Measurements from ENCODE around the gene SUGP2. TPM values are rescaled to one million over a fixed set of nuclear protein-coding genes. Genes with fewer than 3 reads are reported as not detected.

Gene SUGP2
- total RNA-seq, 1 donor from 2014 or later = 35.4 TPM

DNA sequence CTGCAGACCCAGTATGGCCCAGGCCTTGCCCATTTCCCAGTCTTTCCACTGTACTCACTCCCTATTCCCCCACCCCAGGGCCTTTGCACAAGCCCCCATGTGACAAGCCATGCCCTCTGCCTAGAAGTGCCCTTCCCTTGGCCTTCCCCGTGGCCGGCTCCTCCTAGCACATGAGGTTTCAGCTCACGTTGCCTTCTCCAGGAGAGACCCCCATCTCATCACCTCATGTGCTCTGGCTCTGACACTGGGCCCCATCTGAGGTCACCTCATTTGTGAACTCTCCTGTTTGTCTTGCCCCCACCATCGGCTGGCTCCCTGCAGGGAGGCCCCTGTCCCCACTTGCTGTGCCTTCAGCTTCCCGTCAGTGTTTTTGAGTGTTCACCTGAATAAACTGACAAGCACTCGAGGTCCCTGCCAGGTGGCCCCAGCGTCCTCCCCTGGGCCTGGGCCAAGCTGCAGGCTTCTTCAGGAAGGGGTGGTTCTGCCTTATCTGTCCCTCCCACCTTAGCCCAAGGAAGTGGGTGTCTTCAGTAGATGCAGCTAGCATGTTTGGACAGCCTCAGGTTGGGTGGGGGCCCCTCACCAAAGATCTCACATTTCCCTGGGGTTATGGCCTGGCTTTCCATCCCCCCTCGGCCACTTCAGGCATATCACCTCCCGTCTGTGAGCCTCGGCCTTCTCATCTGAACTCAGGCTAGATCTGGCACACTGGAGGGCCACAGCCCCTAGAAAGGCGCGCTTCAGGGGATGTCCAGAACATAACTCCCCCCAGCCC, 26.7 kb upstream of the SUGP2 start:
- DNase-seq (ENCODE audit: low spot score) (no peak), ATAC-seq (no peak)

DNA sequence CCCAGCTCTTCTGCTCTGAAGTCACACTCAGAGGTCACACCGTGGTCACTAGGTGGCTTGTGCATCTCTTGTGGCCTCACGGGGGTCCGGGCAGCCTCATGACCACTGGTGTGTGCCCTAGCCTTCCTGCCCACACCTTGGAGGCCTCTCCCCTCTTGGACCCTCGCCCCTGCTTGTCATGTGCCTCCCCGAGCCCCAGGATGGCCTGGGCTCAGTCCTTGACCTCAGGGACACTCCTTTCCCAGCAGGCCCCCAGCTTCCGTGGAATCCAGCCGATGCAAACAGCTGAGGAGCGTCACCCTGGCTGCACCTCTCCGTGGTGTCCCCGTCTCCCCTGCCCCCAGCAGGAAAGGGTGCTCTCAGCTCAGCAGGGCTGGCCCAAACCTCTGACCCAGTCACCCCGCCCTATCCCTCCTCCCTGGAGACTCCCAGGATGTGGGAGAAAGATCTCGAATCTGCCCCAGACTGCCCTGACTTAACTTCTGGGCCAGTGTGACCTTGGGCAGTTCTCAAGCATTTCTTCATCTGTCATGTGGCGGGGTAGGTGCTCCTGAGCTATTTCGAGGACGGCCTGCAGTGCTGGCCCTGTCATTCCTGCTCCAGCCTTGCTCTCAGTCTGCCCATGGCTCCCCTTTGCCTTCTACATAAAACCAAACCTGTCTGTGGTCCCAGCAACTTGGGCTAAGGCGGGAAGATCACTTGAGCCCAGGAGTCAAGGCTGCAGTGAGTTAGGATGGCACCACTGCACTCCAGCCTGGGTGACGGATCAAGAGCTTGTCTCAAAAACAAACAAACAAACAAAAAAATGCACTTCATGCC, 25.9 kb upstream of the SUGP2 start:
- ATAC-seq (no peak), DNase-seq (ENCODE audit: low spot score) (no peak)

DNA sequence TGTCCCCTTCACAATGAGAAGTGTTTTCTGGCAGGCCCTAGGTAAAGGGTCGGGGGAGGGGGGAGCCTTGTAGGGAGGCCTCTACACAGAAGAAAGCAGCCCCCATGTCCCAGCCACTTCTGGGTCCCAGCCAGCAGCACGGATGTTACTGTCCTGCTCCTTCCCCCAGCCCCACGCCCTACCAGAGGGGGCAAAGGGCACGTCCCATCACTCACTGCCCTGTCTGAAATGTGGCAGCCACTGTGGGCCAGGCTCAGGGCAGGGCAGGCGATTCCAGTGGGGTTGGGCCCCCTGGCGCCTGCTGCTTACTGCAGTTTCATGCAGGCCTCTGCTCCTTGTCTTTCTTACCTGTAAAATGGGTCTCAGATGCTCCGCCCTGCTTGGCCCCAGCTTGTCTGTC, 24.4 kb upstream of the SUGP2 start:
- no peak for DNase-seq (ENCODE audit: low spot score)
- no peak for ATAC-seq

DNA sequence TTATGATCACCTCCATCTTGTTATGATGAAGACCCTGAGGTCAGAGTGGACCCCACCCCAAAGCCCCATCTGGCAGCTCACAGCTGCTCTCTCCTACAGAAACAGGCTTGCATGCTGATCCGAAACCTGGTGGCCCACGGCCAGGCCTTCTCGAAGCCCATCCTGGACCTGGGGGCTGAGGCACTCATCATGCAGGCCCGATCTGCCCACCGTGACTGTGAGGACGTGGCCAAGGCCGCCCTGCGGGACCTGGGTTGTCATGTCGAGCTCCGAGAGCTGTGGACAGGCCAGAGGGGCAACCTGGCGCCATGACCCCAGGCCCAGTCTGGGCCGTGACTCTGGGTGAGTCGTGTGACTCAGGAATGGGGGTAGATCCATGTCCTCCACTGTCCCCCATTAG, 24.0 kb upstream of the SUGP2 start:
- ATAC-seq (no peak), DNase-seq (ENCODE audit: low spot score) (no peak)

DNA sequence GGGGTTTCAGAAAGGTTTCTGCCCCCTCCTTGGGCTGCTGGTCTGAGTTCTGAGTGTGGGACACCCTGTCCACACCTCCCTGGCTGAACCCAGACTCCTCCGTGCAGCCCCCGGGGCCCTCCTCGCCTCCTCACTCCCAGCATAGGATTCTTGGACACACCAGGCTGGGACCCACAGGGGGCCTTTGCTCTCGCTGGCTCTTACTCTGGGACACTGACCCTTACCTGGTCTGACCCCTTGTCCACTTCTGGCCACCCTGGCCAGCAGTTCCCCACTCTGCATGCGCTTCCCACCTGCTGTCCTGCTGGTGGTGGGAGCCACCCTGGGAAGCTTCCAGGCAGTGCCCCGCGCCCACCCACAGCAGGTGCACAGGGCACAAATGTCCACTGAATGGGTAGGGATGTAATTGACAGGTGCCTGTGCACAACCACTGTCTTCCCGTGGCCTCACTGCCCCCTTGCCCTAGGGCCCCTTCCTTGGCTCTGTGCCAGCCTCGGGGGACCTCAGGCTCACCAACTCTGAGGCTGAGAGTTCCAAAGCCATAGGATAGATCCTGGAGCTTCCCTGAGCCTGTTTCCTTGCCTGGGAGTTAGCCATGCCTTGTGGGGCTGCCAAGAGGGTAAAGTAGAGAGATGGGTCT, 23.4 kb upstream of the SUGP2 start:
- ATAC-seq (no peak), DNase-seq (ENCODE audit: low spot score) (no peak)

DNA sequence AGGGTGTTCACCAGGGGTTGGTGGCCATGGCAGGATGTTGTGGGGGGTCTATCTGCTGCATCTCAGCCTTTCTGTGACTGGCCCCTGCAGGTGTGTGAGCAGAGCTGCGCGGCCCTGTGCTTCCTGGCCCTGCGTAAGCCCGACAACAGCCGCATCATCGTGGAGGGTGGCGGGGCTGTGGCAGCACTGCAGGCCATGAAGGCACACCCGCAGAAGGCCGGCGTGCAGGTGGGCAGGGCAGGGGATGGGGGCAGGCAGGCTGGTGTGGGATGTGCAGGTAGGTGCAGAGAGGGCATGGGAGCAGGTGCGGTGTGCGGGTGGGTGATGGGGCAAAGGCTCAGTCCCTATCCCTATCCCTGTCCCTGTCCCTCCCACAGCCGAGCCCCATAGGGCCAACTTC, 22.4 kb upstream of the SUGP2 start:
- no peak for ATAC-seq
- no peak for DNase-seq (ENCODE audit: low spot score)

DNA sequence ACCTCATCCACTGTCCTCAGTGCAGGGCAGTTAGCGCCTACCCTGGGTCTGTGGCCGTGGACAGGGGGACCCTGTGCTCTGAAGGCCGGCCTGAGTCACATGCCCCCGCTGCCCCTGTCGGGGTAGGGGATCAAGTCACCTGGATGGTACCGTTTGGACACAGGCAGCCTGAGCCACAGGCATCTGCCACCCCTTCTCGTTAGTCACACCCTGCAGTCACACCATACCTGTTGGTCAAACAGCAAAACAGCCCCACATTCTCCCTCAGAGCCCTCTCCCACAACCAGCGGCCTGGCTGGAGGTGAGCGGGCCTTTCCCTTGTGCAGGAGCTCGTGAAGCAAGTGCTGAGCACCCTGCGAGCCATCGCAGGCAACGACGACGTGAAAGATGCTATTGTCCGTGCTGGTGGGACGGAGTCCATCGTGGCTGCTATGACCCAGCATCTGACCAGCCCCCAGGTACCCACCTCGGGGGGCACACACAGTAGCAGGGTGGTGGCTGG, 21.7 kb upstream of the SUGP2 start:
- DNase-seq (ENCODE audit: low spot score) (no peak), ATAC-seq (no peak)

DNA sequence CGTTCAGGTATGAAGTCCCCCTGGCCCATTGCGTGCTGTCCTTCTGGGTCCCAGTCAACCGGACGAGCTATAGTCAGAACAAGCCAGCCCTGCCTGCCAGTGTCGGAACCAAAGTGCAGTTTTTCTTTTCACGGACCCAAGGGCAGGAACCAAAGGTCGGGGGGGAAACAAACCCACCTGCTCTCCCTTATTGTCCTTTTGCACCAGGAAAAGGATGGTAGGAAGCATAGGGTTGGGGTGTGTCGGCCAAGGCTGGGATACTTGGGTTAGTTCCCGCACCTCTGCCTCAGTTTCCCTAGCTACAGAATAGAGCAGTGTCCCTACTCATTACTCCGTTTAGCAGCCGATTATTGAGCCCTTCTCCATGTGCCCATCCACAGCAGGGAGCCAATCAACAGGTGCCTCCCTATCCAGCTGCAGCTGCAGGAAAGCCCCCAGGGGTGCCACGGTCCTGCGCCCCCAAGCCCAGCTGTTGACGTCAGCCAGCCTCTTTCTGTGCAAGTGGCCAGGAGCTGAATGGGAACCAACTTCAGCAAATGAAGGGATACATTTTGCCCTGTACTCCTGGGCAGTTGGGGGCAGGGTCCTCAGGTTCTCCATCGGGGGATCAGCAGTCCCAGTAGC, 21.1 kb upstream of the SUGP2 start:
- ATAC-seq = peak; percentile 5

DNA sequence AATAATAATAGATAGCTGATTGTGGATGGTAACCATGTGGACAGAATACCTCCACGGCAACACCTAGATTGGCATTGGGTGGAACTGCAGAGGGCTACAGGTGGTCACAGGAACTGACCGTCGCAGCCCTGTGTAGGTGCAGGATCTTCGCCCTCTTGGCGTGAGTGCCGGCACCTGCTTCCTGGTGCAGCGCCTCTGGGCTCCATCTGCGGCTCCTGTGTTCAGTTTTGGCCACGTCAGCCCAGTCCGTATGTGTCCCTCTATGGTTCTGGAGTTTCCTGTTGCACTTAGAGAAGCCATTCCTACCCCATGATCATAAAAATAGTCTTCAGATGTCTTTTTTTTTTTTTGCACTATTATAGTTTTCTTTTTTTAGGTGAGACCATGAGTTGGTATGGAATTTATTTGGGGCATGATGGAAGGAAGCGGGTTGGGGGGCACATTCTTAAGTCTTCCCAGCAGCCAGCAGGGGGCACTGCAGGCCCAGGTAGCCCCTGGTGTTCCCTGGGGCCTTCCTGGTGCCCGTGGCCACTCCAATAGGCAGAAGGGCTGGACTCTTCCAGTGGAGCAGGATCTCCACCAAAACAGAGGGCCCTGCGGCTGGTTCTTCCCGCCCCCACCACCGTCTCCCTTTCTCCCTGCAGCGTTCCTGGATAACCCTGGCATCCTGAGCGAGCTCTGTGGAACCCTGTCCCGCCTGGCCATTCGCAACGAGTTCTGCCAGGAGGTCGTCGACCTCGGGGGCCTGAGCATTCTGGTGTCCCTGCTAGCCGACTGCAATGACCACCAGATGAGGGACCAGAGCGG, 20.4 kb upstream of the SUGP2 start:
- peak; percentile 84 for DNase-seq (ENCODE audit: low spot score)
- ATAC-seq = peak; percentile 75

More for the DNA sequence above, 21.1 kb upstream of the SUGP2 start:
- no peak for DNase-seq (ENCODE audit: low spot score)

DNA sequence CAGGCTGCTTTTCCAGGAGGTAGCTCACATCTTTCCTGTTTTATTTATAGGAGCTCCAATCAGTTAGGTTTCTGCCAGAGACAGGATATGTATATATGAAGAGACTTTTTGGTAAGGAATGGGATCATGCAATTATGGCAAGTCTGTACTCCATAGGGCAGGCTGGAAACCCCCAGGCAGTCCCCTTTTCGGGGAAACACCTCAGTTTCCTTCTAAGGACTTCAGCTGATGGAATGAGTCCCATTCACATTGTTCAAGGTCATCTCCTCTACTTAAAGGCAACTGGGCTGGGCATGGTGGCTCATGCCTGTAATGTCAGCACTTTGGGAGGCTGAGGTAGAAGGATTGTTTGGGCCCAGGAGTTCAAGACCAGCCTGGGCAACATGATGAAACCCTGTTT, 19.6 kb upstream of the SUGP2 start:
- ATAC-seq (no peak), DNase-seq (ENCODE audit: low spot score) (no peak)

DNA sequence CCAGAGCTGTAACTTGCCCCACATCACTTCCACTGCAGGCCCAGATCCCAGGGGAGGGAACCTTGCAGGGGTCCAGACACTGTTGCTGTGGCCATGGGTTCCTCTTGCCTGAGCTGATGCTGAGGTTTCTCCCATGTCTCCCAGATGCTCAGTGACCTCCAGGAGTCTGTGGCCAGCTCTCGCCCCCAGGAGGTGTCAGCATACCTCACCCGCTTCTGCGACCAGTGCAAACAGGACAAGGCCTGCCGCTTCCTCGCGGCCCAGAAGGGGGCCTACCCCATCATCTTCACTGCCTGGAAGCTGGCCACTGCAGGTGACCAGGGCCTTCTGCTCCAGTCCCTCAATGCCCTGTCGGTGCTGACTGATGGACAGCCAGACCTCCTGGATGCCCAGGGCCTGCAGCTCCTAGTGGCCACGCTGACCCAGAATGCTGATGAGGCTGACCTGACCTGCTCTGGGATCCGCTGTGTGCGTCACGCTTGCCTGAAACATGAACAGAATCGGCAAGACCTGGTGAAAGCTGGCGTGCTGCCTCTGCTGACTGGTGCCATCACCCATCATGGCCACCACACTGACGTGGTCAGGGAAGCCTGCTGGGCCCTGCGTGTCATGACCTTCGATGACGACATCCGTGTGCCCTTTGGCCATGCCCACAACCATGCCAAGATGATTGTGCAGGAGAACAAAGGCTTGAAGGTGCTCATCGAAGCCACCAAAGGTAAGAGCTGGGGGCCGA, 18.3 kb upstream of the SUGP2 start:
- DNase-seq (ENCODE audit: low spot score) = peak; percentile 97
- ATAC-seq = peak; percentile 71

DNA sequence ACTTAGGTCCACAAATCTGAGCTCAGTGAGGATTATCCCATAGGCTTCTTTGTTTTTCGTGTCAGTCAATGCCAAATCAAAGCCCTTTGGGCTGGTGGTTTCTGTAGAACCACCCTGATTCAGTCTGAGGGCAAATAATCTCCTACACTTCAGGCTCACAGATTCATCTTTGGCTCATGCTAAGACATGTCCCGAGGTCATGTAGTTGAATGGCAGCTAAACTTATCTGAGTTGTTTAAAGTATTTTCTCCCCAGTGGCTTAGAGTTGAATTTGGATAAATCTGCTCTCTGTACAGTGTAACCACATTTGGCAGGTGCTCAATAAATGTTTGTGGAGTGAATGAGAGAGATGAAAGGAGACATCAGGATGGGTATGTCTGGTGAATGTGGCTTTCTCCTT, 17.4 kb upstream of the SUGP2 start:
- DNase-seq (ENCODE audit: low spot score) (no peak), ATAC-seq (no peak)

DNA sequence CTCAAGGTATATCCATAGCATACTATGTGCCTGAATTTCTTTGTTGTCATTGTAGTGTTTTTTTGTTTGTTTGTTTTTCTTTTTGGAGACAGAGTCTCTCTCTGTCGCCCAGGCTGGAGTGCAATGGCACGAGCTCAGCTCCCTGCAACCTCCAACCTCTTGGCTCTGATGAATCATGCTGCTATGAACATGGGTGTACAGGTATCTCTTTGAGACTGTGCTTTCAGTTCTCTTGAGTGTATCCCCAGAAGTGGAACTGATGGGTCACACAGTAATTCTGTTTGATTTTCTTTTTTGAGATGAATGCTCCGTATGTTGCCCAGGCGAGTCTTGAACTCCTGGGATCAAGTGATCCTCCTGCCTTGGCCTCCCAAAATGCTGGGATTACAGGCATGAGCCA, 16.8 kb upstream of the SUGP2 start:
- no peak for DNase-seq (ENCODE audit: low spot score)
- ATAC-seq = no peak

DNA sequence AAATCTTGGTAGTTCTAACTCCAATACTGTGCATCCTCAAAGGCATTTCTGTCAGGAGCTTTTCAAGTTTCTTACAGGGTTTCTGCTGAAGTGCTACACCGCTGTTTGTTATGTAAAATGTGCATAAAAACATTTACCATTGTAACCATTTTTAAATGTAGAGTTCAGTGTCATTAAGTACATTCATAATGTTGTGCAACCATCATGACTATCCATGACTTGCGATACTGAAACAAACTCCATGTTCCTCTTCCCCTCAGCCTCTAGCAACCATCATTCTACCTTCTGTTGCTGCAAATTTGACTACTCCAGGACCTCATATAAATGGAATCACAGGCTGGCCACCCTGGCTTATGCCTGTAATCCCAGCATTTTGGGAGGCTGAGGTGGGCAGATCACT, 16.1 kb upstream of the SUGP2 start:
- DNase-seq (ENCODE audit: low spot score) (no peak), ATAC-seq (no peak)

DNA sequence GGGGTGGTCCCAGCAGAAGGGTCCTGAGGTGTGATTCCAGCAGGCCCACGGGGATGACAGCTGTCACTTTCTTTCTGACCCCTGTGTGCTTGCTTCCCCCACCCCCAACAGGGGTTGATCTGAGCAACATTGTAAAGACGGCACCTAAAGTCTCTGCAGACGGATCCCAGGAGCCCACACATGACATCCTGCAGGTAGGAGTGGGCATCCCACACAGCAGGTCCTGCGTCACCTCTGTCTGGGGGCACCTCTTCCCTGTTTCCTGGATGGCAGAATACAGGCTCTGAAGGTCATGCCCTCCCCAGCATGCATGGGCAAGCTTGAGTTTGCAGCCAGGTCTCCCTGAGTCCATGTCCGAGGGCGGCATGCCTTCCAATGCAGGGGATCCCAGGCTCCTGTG, 10.6 kb upstream of the SUGP2 start:
- no peak for DNase-seq (ENCODE audit: low spot score)
- no peak for ATAC-seq

DNA sequence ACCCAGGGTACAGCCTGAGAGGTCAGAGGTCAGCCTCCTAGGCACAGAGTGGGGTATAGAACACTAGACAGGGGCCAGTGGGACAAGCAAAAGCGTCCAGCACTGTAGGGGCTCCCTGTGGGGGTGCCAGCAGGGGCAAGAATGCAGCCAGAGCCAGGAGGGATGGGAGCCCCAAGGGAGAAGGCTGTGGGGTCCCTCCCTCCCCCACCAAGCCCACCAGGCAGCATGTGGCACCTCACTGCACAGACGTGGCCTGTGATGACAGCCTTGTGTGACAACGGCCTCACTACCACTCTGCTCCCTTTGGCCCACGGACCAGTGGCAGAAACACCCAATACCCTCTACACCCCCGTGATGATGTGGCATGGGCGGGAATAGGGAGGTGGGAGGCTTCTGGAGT, 10.2 kb upstream of the SUGP2 start:
- ATAC-seq (no peak), DNase-seq (ENCODE audit: low spot score) (no peak)

DNA sequence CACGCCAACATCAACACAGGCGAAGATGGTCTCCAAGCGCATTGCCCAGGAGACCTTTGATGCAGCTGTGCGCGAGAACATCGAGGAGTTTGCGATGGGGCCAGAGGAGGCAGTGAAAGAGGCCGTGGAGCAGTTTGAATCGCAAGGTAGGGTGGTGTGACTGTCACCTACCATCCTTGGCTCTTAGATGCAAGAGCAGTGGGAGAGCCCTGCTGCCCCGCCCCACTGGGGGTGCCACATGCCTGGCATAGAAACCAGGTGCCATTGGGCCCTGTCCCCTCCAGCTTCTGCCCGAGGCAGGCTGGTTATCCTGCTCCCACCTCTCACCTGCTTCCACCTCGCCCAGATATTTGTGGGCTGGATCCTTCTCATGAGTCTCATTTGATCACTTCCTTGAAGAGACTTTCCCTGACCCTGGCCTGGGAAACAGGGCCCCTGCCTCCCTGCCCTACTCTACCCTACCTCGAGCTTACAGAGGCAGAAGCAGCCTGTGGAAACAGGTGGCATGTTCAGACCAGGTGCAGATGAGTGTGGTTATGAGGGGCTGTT, 9.5 kb upstream of the SUGP2 start:
- ATAC-seq (no peak), DNase-seq (ENCODE audit: low spot score) (no peak)

DNA sequence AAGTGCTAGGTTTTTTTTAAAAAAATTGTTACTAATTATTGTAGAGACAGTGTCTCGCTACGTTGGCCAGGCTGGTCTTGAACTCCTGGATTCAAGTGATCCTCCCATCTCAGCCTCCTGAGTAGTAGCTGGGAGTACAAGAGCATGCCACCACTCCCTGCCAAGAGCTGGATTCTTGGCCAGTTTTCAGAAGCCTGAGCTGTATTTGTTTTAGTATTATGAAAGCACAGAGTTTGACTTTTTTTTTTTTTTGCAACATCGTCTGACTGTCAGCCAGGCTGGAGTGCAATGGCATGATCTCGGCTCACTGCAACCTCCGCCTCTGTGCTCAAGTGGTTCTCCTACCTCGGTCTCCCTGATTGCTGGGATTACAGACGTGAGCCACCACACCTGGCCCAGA, 7.1 kb upstream of the SUGP2 start:
- peak; percentile 86 for DNase-seq (ENCODE audit: low spot score)

DNA sequence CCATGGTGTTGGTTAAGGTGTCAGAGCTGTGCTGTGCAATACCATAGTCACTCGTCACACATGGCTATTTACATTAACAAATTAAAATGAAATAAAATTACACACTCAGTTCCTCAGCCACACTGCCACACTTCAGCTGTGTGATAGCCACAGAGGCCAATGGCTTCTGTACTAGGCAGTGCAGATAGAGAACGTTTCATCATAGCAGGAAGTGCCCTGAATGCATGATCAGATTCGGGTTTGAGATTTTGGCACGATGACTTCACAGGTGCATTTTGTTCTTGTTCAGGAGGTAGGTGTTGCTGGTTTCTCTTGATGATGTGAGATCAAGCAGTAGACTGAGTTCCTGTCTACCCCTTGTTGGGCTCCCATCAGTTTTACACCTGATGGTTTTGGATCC, 6.6 kb upstream of the SUGP2 start:
- peak; percentile 10 for ATAC-seq
- no peak for DNase-seq (ENCODE audit: low spot score)

More for the DNA sequence above, 7.1 kb upstream of the SUGP2 start:
- ATAC-seq = peak; percentile 80
